HG03045 (cell line): ENCODE results near the gene SKAP1.

Experiments
- ATAC-seq: cut with Tn5 transposase; IDR thresholded peaks from one replicate; pipeline ENCODE4 v1.9.1; 2021; ENCODE audit warnings: mild to moderate bottlenecking, moderate library complexity; ENCODE audit not compliant: unreplicated experiment

Gene SKAP1

GRCh38 chr17:48084932-48085331 is 345.1 kb downstream of the SKAP1 start:
- ATAC-seq: no peak
